Measurements from ENCODE around the gene DYNC1I1. TPM values are rescaled to one million over a fixed set of nuclear protein-coding genes. Genes with fewer than 3 reads are reported as not detected.
A peak's percentile ranks its signal among the peaks of the same experiment; 100 is the strongest.

DYNC1I1 gene
- total and polyA plus RNA-seq, 4 donors = 0.39 to 7.6 (median 1.5) TPM

- WGBS, 2 donors = 82 to 100% methylated on average over 1 of the region's 1 CpG
These were observed 109.2 kb downstream of the DYNC1I1 start for GRCh38 chr7:95881597-95881996.

GRCh38 chr7:95883217-95883616, 110.9 kb downstream of the DYNC1I1 start:
- Histone ChIP-seq H3K4me1 (ENCODE audit: control insufficient read depth in 5 of 5, insufficient read depth in 5 of 5, low read length in 5 of 5) (peaks cover 0 to 5% (median 0%) of the 10 kb centered on the region in 5 donors), H3K27ac (ENCODE audit: low read depth in 1 of 2, low read length in 1 of 2) (no peak overlapping the region), H3K36me3 (ENCODE audit: control insufficient read depth in 4 of 4, insufficient read depth in 4 of 4, low read length in 4 of 4) (peaks cover 0 to under 1% (median 0%) of the 10 kb centered on the region in 4 donors), H3K9ac (ENCODE audit: insufficient read depth in 1 of 2, low read length in 2 of 2) (no peak overlapping the region), H3K27me3 (ENCODE audit: control insufficient read depth in 3 of 3, insufficient read depth in 3 of 3, low read length in 2 of 3) (no peaks in the 10 kb centered on the region), H3K9me3 (ENCODE audit: control insufficient read depth in 4 of 4, insufficient read depth in 3 of 4, low read length in 3 of 4) (peaks cover 0 to 2% (median 0%) of the 10 kb centered on the region in 4 donors), H3K4me3 (no peak overlapping the region)
- DNase-seq (no peak), ATAC-seq (ENCODE audit: insufficient read depth, low FRiP score) (no peak)
- no peak for TF ChIP-seq CTCF (IDR thresholded peaks at IDR 0.05; ENCODE audit: control extremely low read depth, extremely low read depth)
- 90 to 92% methylated on average over 3 of the region's 3 CpGs for WGBS, 2 donors

More at GRCh38 chr7:95881597-95881996, 109.2 kb downstream of the DYNC1I1 start:
- H3K9me3 ChIP-seq (ENCODE audit: control insufficient read depth in 4 of 4, insufficient read depth in 3 of 4, low read length in 3 of 4) = peaks cover 0 to 2% (median 0%) of the 10 kb centered on the region in 4 donors
- no peaks in the 10 kb centered on the region for H3K27me3 ChIP-seq (ENCODE audit: control insufficient read depth in 3 of 3, insufficient read depth in 3 of 3, low read length in 2 of 3)
- no peak for ATAC-seq (ENCODE audit: insufficient read depth, low FRiP score)
- H3K36me3 ChIP-seq (ENCODE audit: control insufficient read depth in 4 of 4, insufficient read depth in 4 of 4, low read length in 4 of 4) = peaks cover 0 to 7% (median 0%) of the 10 kb centered on the region in 4 donors
- no peak overlapping the region for H3K4me3 ChIP-seq
- DNase-seq = no peak
- no peak overlapping the region for H3K9ac ChIP-seq (ENCODE audit: insufficient read depth in 1 of 2, low read length in 2 of 2)
- TF ChIP-seq CTCF (IDR thresholded peaks at IDR 0.05; ENCODE audit: control extremely low read depth, extremely low read depth) = no peak
- no peak overlapping the region for H3K27ac ChIP-seq (ENCODE audit: low read depth in 1 of 2, low read length in 1 of 2)
- no peaks in the 10 kb centered on the region for H3K4me1 ChIP-seq (ENCODE audit: control insufficient read depth in 5 of 5, insufficient read depth in 5 of 5, low read length in 5 of 5)

- Histone ChIP-seq H3K27me3 (ENCODE audit: control insufficient read depth in 3 of 3, insufficient read depth in 3 of 3, low read length in 2 of 3) (no peaks in the 10 kb centered on the region), H3K36me3 (ENCODE audit: control insufficient read depth in 4 of 4, insufficient read depth in 4 of 4, low read length in 4 of 4) (peaks cover 0 to 4% (median 0%) of the 10 kb centered on the region in 4 donors), H3K9ac (ENCODE audit: insufficient read depth in 1 of 2, low read length in 2 of 2) (no peak overlapping the region), H3K4me3 (no peak overlapping the region), H3K9me3 (ENCODE audit: control insufficient read depth in 4 of 4, insufficient read depth in 3 of 4, low read length in 3 of 4) (peaks cover 0 to 2% (median 0%) of the 10 kb centered on the region in 4 donors), H3K4me1 (ENCODE audit: control insufficient read depth in 5 of 5, insufficient read depth in 5 of 5, low read length in 5 of 5) (peaks cover 0 to 5% (median 0%) of the 10 kb centered on the region in 5 donors), H3K27ac (ENCODE audit: low read depth in 1 of 2, low read length in 1 of 2) (no peak overlapping the region)
- ATAC-seq (ENCODE audit: insufficient read depth, low FRiP score) (no peak), DNase-seq (peak; percentile 28 to 82 (median 77))
- TF ChIP-seq CTCF (IDR thresholded peaks at IDR 0.05; ENCODE audit: control extremely low read depth, extremely low read depth) = no peak
- 13 to 30% methylated on average over 4 of the region's 4 CpGs for WGBS, 2 donors
These were observed 114.2 kb downstream of the DYNC1I1 start for GRCh38 chr7:95886501-95887090.
